ENCODE measurements around the gene OR11L1. TPM values are rescaled to one million over a fixed set of nuclear protein-coding genes. Genes with fewer than 3 reads are reported as not detected.

OR11L1 gene
- total RNA-seq, 1 donor from 2014 or later: not detected

DNA sequence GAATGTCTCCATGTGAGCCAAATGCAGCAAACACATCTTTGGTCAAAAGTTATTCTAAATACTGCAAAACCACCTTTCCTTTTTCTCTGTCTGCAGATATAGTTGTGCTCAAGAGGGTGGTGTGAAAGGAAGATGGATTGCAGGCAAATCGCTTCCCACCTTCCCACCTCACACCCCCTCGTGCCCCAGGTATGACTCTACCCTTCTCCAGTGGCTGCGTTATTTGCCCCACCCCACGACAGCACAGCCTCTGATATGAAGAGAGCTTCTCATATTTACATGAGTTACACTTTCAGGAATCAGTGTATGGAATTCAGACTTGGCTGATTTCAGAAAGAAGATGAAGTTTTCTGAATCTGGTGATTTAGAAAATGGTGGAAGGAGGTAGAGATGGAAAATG is 21.1 kb upstream of the OR11L1 start:
- TF ChIP-seq, protein P1, sequence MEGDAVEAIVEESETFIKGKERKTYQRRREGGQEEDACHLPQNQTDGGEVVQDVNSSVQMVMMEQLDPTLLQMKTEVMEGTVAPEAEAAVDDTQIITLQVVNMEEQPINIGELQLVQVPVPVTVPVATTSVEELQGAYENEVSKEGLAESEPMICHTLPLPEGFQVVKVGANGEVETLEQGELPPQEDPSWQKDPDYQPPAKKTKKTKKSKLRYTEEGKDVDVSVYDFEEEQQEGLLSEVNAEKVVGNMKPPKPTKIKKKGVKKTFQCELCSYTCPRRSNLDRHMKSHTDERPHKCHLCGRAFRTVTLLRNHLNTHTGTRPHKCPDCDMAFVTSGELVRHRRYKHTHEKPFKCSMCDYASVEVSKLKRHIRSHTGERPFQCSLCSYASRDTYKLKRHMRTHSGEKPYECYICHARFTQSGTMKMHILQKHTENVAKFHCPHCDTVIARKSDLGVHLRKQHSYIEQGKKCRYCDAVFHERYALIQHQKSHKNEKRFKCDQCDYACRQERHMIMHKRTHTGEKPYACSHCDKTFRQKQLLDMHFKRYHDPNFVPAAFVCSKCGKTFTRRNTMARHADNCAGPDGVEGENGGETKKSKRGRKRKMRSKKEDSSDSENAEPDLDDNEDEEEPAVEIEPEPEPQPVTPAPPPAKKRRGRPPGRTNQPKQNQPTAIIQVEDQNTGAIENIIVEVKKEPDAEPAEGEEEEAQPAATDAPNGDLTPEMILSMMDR (IDR thresholded peaks at IDR 0.05): no peak
- Histone ChIP-seq H3K36me3 (no peaks in the 10 kb centered on the region), H3K4me1 (no peaks in the 10 kb centered on the region), H3K27me3 (ENCODE audit: low read depth) (peaks cover 3% of the 10 kb centered on the region), H3K4me3 (no peak overlapping the region), H3K9me3 (no peaks in the 10 kb centered on the region), H3K27ac (no peak overlapping the region)
- ATAC-seq (no peak), DNase-seq (no peak)
- intact Hi-C loops (cut with DNase I): no loop called here

DNA sequence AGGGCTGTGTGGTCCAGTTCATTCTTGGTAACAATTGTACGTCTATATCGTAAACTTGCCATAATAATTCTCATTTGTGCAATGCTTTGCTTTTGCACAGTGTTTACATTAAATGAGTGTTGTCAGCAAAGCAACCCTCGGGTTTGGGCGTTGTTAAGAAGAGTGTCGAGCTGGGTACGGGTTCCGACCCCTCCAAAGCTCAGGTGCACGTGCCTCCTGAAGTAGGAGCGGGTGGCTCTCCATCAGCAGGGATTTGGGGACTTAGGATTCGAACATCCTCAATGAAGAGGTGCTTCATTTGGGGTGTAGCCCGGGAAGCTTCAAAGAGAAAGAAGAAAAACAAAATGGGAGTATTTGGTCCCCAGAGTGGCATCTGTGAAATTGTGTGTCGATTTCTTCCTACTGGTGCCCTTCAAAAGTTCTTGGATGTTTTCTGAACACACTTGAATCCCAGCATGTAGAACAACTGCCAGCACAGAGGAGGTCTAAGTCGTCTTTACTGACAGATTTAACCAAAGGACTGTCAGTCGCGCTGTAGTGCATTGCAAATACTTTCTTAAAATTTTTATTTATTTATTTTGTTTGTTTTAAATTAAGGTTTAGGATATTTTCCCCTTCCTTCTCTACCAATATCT is 16.4 kb upstream of the OR11L1 start:
- Histone ChIP-seq H3K4me1 (no peaks in the 10 kb centered on the region), H3K27me3 (ENCODE audit: low read depth) (peaks cover 17% of the 10 kb centered on the region), H3K36me3 (no peaks in the 10 kb centered on the region), H3K9me3 (no peaks in the 10 kb centered on the region), H3K4me3 (peak overlapping the region; percentile 53), H3K27ac (no peak overlapping the region)
- ATAC-seq (no peak), DNase-seq (no peak)
- intact Hi-C loops (cut with DNase I): no loop called here
- TF ChIP-seq, protein P1 (IDR thresholded peaks at IDR 0.05): no peak

DNA sequence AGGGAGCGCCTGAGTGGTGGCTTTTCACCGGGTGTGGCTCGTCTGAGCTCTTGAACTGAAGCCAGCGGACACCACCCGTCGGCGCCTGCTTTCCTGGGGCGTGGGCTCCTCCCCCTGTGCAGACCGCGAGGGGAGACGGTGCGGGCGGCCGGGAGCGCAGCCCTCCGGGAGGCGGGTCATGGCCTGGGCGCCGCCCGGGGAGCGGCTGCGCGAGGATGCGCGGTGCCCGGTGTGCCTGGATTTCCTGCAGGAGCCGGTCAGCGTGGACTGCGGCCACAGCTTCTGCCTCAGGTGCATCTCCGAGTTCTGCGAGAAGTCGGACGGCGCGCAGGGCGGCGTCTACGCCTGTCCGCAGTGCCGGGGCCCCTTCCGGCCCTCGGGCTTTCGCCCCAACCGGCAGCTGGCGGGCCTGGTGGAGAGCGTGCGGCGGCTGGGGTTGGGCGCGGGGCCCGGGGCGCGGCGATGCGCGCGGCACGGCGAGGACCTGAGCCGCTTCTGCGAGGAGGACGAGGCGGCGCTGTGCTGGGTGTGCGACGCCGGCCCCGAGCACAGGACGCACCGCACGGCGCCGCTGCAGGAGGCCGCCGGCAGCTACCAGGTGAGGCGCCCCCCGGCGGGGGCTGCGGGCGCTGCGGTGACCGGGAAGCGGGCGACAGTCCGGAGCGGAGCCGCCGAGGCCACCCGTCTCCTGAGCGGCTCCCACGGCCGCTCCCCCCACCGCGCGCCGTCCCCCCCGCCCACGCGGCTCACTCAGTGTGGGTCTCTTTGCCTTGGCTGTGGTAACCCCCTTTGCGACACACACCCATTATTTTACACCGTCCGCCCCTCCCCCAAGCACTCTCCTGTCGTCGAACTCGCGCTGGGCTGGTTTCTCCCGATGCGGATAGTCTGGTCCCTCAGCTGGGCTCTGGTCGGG is 15.6 kb upstream of the OR11L1 start, which contains the start of gene TRIM58:
TRIM58 (plus strand) TSS at position 119 of the 916 bp plus-strand sequence; CDS start at position 179, 60 bp downstream.
- TF ChIP-seq, protein P1 (IDR thresholded peaks at IDR 0.05): peak; percentile 12
- Histone ChIP-seq H3K27ac (no peak within 1 kb of the TSS), H3K9me3 (no peaks in the 10 kb centered on the region), H3K27me3 (ENCODE audit: low read depth) (peaks cover 17% of the 10 kb centered on the region), H3K36me3 (no peaks in the 10 kb centered on the region), H3K4me3 (peak within 1 kb of the TSS; percentile 53), H3K4me1 (no peaks in the 10 kb centered on the region)
- ATAC-seq: peak; percentile 65 to 71
- intact Hi-C loops (cut with DNase I): no loop called here
- DNase-seq: peak; percentile 51

DNA sequence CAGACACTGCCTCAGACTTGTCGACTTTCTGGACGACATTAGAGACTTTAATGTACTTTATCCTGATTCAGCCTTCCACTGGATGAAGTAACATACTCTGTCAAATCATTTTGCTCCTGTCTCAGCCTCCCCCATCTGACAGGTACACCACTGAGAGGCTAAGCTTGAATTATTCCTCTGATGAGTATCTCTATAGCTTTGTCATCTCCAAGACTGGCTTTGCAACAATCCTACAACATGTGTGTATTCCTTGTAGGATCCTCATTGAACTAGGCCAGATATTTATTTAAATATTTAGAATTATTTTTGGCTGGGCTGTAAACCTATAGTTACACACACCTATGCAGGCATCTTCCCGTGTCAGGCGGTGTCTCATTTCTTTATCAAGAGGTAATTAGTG is 14.2 kb upstream of the OR11L1 start:
- no peaks in the 10 kb centered on the region for H3K9me3 ChIP-seq
- H3K4me3 ChIP-seq: no peak overlapping the region
- ATAC-seq (no peak), DNase-seq (no peak)
- intact Hi-C loops (cut with DNase I): no loop called here
- H3K36me3 ChIP-seq: no peaks in the 10 kb centered on the region
- H3K27me3 ChIP-seq (ENCODE audit: low read depth): peaks cover 17% of the 10 kb centered on the region
- no peaks in the 10 kb centered on the region for H3K4me1 ChIP-seq
- no peak overlapping the region for H3K27ac ChIP-seq
- TF ChIP-seq, protein P1 (IDR thresholded peaks at IDR 0.05): no peak

DNA sequence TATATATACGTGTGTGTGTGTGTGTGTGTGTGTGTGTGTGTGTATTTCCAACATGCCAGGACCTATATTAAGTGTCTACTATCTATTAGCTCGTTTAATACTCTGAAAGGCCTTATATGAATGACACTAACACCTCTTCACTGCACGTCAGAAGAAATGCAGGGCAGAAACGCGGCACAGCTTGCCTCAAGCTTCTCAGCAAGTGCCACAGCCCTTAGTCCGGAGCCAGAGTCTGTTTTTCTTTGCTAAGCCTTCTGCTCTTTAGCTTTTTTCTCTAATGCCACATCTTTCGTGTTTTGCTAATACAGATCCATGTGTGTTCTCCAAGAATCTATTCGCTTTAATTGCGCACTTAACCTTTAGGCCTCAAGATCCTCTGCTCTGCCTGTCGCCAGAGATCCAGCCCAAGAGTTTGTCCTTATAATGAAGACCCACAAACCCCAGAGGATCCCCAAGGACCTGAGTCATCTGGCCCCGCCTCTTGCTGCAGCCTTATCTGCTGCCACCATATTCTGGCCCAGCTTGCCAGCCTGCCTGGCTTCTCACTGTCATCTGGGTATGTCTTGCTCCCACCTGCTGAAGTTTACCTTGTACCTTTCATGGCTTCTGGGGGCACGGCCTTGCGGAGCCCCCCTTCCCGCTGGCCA is 13.3 kb upstream of the OR11L1 start:
- H3K4me1 ChIP-seq: no peaks in the 10 kb centered on the region
- H3K36me3 ChIP-seq: no peaks in the 10 kb centered on the region
- intact Hi-C loops (cut with DNase I): no loop called here
- H3K4me3 ChIP-seq: no peak overlapping the region
- no peak overlapping the region for H3K27ac ChIP-seq
- no peaks in the 10 kb centered on the region for H3K9me3 ChIP-seq
- no peak for ATAC-seq
- DNase-seq: no peak
- peaks cover 17% of the 10 kb centered on the region for H3K27me3 ChIP-seq (ENCODE audit: low read depth)
- TF ChIP-seq, protein P1 (IDR thresholded peaks at IDR 0.05): no peak

All from lower lobe of right lung (tissue), 2 donors.